ENCODE measurements around the gene GSTO1.
A peak's percentile ranks its signal among the peaks of the same experiment; 100 is the strongest.
"Not testable (repeated sequence)": the region's sequence is repeated elsewhere in the genome, so short reads cannot be mapped to it uniquely, and the experiment has no call there.

Gene GSTO1

GRCh38 chr10:104254493-104255310 lies at the start of gene GSTO1:
GSTO1 (plus strand) TSS chr10:104254892; CDS start chr10:104254929, 37 bp downstream.
- no peak for DNase-seq (ENCODE audit: low read depth in 2 of 2)

- DNase-seq (ENCODE audit: low read depth in 2 of 2): peak in 1 of 2 experiments; percentile 2
Measured at GRCh38 chr10:104208730-104209129, 46.0 kb upstream of the GSTO1 start.

- DNase-seq (ENCODE audit: low read depth in 2 of 2): peak; percentile 10 to 11
Measured at GRCh38 chr10:104209575-104210198, 45.0 kb upstream of the GSTO1 start.

GRCh38 chr10:104216631-104217030 lies 38.1 kb upstream of the GSTO1 start:
- no peak for DNase-seq (ENCODE audit: low read depth in 2 of 2)

GRCh38 chr10:104218751-104219150 lies 35.9 kb upstream of the GSTO1 start:
- no peak for DNase-seq (ENCODE audit: low read depth in 2 of 2)

GRCh38 chr10:104220522-104220921 lies 34.2 kb upstream of the GSTO1 start:
- no peak for DNase-seq (ENCODE audit: low read depth in 2 of 2)

- DNase-seq (ENCODE audit: low read depth in 2 of 2): no peak
Measured at GRCh38 chr10:104223304-104223703, 31.4 kb upstream of the GSTO1 start.

GRCh38 chr10:104230490-104230889 lies 24.2 kb upstream of the GSTO1 start:
- no peak for DNase-seq (ENCODE audit: low read depth in 2 of 2)

GRCh38 chr10:104231784-104232612 lies 22.7 kb upstream of the GSTO1 start, which contains the start of gene CFAP43:
CFAP43 (minus strand) TSS chr10:104232364; CDS start chr10:104232246, 118 bp downstream.
- DNase-seq (ENCODE audit: low read depth in 2 of 2): peak; percentile 85

- DNase-seq (ENCODE audit: low read depth in 2 of 2): no peak
Measured at GRCh38 chr10:104232613-104233102, 22.0 kb upstream of the GSTO1 start.

GRCh38 chr10:104233817-104234216 lies 20.9 kb upstream of the GSTO1 start:
- no peak for DNase-seq (ENCODE audit: low read depth in 2 of 2)

GRCh38 chr10:104234934-104235333 lies 19.8 kb upstream of the GSTO1 start:
- no peak for DNase-seq (ENCODE audit: low read depth in 2 of 2)

- no peak for DNase-seq (ENCODE audit: low read depth in 2 of 2)
Measured at GRCh38 chr10:104235801-104236200, 18.9 kb upstream of the GSTO1 start.

- no peak for DNase-seq (ENCODE audit: low read depth in 2 of 2)
Measured at GRCh38 chr10:104240078-104240477, 14.6 kb upstream of the GSTO1 start.

- DNase-seq (ENCODE audit: low read depth in 2 of 2): no peak
Measured at GRCh38 chr10:104242545-104242944, 12.1 kb upstream of the GSTO1 start.

- not testable (repeated sequence) for DNase-seq (ENCODE audit: low read depth in 2 of 2)
Measured at GRCh38 chr10:104243009-104243408, 11.7 kb upstream of the GSTO1 start.

- no peak for DNase-seq (ENCODE audit: low read depth in 2 of 2)
Measured at GRCh38 chr10:104243512-104243911, 11.2 kb upstream of the GSTO1 start.

- DNase-seq (ENCODE audit: low read depth in 2 of 2): no peak
Measured at GRCh38 chr10:104245066-104245632, 9.5 kb upstream of the GSTO1 start.

- no peak for DNase-seq (ENCODE audit: low read depth in 2 of 2)
Measured at GRCh38 chr10:104246976-104247375, 7.7 kb upstream of the GSTO1 start.

GRCh38 chr10:104247513-104248146 lies 7.1 kb upstream of the GSTO1 start:
- DNase-seq (ENCODE audit: low read depth in 2 of 2): no peak

GRCh38 chr10:104248931-104249330 lies 5.8 kb upstream of the GSTO1 start:
- not testable (repeated sequence) for DNase-seq (ENCODE audit: low read depth in 2 of 2)

Data from fibroblast of skin of left quadriceps (primary cell).